ENCODE results near the gene SLC17A7. TPM values are rescaled to one million over a fixed set of nuclear protein-coding genes. Genes with fewer than 3 reads are reported as not detected.

The SLC17A7 gene
- total RNA-seq, 1 experiment from 2014 or later, result 1.6 TPM

GRCh38 chr19:49423985-49424303 is 17.4 kb downstream of the SLC17A7 start (continued):
- TF ChIP-seq ZNF425 (CRISPR knock-in tag; conservative IDR thresholded peaks at IDR 0.05) (no peak), EMX1 (CRISPR knock-in tag; IDR thresholded peaks at IDR 0.05) (no peak), AFF4 (CRISPR knock-in tag; IDR thresholded peaks at IDR 0.05; ENCODE audit: borderline replicate concordance) (no peak), ATF2 (CRISPR knock-in tag; IDR thresholded peaks at IDR 0.05; ENCODE audit: borderline replicate concordance, low read depth) (no peak), ZNF232 (CRISPR knock-in tag; IDR thresholded peaks at IDR 0.05) (no peak), NR2C2 (CRISPR knock-in tag; IDR thresholded peaks at IDR 0.05) (no peak), ATF3 (CRISPR knock-in tag; conservative IDR thresholded peaks at IDR 0.05) (no peak), MLX (CRISPR knock-in tag; IDR thresholded peaks at IDR 0.05) (no peak), FOXK1 (CRISPR knock-in tag; IDR thresholded peaks at IDR 0.05) (no peak), CDX4 (CRISPR knock-in tag; IDR thresholded peaks at IDR 0.05; ENCODE audit: borderline replicate concordance) (no peak)

- Mint-ChIP-seq H3K4me1 (peaks cover 77% of the 10 kb centered on the region), H3K27ac (no peak within 1 kb of the TSS), H3K36me3 (no peaks in the 10 kb centered on the region), H3K27me3 (ENCODE audit: low read depth) (peaks cover 95% of the 10 kb centered on the region), H3K9me3 (no peaks in the 10 kb centered on the region), H3K4me3 (peak within 1 kb of the TSS; percentile 80)
- POLR2A ChIA-PET, result interaction anchor here (1.4 kb wide), 1 partner anchor 19 kb away, joined by 3 read pairs; no protein-coding TSS in a partner anchor
- CTCF ChIA-PET, result interaction anchor here (0.6 to 8.4 kb wide), 5 partner anchors 19 to 1055 kb away, joined by 3 to 120 read pairs (median 4); partner anchors contain the start of gene KASH5
- no peak for DNase-seq (ENCODE audit: low spot score)
- no peak for TF ChIP-seq ZNF425 (CRISPR knock-in tag; conservative IDR thresholded peaks at IDR 0.05)
- TF ChIP-seq ZNF512 (CRISPR knock-in tag; IDR thresholded peaks at IDR 0.05; ENCODE audit: borderline replicate concordance), result 0 out of 2 replicates have a peak, but pooled peaks have one; percentile 18
- ATAC-seq, result no peak
These were observed 18.0 kb downstream of the SLC17A7 start, which contains the start of gene PTH2 for GRCh38 chr19:49423071-49423984. Gene PTH2, minus strand, starts transcription at chr19:49423441. Its CDS starts 102 bp downstream, at chr19:49423339.

Measured in WTC11 (cell line).